Fibroblast of upper back skin (primary cell): ENCODE data around the gene CHMP6.

Experiments
- DNase-seq: peaks from one replicate; pipeline ENCODE4 v3.0.0-alpha.2; 2013

Gene CHMP6

DNA sequence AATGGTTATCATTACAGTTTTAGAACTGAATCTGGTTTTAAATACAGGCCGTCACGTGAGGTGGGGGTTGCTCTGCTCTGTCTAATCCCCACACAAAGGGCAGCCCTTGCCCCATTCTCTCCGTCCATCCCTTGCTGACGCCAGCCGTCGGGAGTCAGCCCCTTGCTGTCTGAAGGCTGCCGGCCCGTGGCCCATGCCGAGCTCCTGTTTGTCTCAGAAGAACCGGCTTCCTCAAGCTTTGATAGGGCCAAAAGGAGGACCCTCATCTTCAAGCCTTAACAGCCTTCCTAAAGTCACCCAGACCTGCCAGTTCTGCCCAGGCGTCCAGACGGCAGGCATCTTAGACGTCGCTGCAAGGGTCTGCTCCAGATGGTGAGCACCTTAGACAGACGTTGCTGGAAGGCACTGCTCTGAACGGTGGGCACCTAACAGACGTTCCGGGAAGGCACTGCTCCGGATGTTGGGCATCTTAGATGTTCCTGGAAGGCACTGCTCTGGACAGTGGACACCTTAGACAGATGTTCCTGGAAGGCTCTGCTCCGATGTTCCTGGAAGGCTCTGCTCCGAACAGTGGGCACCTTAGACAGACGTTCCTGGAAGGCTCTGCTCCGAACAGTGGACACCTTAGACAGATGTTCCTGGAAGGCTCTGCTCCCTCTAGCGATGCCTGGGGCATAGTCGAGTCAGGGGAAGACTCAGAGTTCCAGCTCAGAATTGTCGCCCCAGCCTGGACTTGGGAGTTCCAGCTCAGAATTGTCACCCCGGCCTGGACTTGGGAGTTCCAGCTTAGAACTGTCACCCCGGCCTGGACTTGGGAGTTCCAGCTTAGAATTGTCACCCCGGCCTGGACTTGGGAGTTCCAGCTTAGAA, 35.1 kb upstream of the CHMP6 start:
- no peak for DNase-seq

GRCh38 chr17:80957461-80957941, 34.1 kb upstream of the CHMP6 start:
- DNase-seq, result no peak

DNA sequence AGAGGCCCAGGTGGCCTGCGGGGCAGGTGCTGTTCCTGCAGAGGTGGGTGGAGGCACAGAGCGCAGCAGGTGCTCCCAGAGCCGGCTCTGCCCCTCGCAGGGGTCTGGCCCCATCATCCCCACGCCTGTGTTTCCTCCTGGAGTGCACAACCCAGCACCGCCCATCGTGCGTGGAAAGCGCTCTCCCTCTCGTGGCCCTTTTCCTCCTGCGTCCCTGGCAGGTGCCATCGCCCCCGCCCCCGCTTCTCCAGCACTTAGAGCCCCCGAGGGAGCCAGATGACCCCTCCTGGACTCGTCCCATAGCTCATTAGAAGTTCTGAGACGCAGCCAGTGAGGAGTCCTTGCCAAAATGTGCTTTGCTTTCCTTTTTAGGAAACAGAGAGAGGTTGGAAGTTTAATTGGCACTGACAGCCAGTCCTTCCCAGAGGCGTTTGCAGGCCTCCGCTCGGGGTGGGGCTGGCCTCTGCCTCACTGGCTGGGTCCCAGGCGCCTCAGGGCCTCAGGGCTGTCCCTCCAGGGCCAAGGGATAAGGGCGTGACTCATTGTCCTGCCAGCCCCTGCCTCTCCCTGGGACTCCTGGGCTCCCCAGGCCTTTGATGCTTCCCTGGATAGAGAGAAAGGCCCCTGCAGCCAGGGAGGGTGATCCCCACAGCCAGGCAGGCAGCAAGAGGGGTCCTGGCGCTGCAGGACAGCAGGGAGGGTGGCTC, 32.2 kb upstream of the CHMP6 start:
- peak; percentile 65 for DNase-seq

DNA sequence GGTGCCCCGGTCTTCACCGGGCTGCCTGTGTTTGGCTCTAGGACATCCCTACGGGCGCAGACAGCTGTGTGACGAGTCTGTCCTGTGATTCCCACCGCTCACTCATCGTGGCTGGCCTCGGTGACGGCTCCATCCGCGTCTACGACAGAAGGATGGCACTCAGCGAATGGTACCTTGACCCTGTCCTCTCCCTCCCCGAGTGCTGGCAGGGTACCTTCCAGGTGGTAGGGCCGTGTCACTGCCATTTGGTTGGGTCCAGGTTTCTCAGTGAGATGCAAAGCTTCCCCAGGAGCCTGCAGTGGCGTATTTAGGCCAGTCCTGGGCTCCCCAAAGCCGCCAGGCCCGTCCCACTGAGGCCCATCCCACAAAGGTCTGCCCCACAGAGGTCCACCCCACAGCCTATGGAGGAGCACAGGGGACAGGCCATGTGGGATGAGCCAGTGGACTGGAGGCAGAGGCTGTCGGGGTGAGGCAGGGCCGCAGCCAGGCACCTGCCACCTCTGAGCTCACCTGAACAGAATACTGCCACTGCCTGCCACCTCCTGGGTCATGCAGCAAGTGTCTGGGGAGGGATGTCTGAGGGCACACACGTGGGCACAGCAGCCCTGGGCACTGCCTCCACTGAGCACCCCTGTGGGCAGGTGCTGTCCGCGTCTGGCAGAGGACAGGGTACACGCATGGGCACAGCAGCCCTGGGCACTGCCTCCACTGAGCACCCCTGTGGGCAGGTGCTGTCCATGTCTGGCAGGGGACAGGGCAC, 31.4 kb upstream of the CHMP6 start:
- DNase-seq, result no peak

DNA sequence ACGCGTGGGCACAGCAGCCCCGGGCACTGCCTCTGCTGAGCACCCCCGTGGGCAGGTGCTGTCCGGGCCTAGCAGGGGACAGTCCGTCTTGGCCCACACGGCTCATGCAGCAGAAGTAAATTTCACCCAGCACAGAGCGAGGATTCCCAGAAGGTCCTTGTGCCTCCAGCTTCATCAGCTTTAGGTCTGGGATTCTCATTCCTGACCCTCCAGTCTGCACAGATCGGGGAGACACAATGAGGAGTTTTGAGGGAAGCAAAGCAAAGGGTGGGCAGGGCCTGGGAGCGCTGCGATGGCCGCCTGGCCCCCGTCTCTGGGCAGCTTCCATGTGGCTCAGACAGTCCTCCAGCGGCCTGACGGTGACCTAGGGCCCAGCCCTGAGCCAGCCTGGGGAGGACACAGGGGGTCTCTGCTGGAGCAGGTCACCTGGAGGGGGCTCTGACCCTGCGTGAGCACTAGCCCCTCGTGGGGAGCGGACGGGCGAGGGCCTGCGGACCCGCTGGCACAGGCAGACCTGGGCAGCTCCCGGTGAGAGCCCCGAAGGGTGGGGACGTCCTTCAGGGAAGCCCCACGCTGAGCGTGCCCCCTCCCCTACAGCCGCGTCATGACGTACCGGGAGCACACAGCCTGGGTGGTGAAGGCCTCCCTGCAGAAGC, 30.7 kb upstream of the CHMP6 start:
- no peak for DNase-seq

DNA sequence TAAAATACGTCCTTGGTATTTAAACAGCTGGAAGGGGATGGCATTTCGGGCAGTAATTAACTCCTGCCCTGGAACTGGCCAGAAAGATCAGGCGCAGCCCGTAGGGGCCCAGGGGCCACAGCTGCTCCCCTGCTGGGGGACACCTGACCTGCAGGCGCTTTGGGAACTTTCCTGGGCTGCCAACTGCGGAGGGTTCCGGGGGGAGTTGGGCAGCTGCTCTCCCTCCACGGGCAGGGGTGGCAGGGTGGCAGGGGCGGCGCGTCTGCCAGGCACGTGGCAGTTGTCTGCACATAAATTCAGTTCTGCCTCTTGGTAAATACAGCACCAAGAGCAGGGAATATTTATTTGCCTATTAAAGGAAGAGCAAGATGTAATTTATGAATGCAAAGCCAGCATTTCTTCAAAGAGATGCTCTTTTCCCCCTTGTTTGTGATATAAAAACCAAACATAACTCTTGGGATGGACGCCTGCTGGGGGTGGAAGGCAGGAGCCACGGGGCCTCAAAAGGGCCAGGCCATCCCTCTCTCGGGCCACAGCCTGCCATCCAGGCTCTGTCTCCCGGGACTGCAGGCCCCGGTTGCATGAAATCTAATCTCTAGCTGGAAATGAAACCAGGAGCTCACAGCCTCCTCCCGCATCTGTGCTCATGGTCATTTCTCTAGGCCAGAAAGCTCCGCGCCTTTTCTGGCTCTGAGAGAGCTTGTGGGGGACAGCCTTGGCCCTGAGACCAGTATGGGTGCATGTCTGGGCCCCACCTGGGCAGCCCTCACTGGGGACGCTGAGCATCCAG, 29.9 kb upstream of the CHMP6 start:
- DNase-seq, result no peak

- no peak for DNase-seq
These were observed 29.0 kb upstream of the CHMP6 start for GRCh38 chr17:80962356-80963329.

GRCh38 chr17:80963812-80964543, 27.7 kb upstream of the CHMP6 start:
- no peak for DNase-seq

GRCh38 chr17:80964544-80964856, 27.1 kb upstream of the CHMP6 start:
- no peak for DNase-seq

DNA sequence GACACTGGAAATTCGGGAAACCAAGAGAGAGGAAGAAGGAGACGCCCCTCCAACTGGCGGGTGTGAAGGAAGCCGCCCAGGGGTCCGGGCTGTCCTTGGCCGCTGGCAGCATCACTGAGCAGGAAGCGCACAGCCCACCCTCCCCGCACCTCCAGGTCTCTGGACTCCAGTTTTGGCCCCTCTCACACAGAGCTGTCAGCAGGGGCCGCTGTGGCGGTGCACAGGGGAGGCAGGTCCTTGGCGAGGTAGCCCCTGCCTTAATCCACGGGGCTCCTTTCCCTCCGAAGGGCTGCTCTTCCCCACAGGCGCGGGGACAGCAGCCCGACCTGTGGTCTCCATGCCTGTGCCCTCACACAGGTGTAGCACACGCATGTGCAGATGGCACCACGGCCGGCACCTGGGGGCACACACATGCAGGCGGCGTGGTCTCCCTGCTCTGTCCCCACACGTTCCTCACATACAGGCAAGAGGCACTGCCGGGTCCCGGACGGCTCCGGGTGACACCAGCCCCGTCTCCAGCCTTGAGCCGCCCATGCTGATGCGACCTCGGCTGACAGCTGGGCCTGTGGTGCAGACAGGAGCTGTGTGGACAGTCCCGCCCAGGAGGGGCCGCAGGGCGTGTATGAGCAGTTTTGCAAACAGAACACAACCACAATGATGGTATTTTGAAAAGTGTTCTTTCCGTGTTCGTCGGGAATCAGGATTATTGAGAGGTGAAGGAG, 26.6 kb upstream of the CHMP6 start:
- DNase-seq, result no peak

- no peak for DNase-seq
These were observed 26.0 kb upstream of the CHMP6 start for GRCh38 chr17:80965606-80966005.

DNA sequence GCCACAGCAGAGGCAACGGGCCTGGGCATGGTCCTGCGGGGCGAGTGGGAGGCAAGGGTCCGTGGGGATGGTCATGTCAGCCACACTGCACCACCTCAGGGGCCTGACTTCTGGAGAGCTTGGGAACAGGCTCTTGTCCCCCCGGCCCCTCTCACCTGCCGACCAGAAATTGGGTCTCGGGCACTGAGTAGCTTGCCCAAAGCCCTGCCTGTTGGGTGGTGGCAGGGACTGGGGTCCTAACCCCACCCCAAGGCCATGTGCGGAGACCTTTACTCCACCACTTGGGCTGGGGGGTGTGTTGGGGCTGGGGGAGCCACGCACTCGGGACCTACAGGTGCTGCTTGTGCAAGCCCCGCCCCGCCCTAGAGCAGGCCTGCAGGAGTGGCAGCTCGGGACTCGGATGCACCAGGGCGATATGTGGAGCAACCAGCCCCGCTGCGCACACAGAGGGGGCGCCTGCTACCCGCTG, 24.2 kb upstream of the CHMP6 start:
- no peak for DNase-seq

- DNase-seq, result peak; percentile 46
These were observed 23.0 kb upstream of the CHMP6 start for GRCh38 chr17:80968602-80969029.

DNA sequence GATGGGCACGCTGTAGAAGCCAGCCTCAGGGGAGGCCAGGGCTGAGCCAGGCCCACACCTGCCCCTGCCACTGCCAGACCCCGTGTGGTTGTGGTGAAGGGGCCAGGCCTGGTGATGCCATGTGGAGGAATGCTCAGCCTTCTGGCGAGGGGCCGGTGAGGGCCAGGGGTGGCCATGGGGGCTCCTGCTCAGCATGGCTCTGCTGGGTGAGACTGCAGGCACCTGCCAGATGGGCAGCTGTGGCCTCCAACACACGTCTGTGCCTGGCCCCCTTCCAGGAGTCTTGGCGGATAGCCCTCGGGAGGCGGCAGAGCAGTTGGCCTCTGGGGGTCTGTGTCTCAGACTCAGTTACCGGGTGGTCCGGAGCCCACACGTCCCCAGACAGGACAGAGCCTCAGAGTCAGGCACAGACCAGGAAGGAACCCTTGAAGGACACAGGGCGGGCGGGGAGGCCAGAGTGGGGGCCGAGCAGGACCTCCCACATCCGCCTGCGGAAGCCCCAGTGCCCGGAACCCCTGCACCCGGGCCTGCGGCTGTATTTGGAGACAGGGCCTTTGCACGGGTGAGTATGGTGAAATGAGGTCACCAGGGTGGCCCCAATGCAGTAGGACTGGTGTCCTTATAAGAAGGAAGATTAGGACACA, 22.5 kb upstream of the CHMP6 start:
- no peak for DNase-seq

DNA sequence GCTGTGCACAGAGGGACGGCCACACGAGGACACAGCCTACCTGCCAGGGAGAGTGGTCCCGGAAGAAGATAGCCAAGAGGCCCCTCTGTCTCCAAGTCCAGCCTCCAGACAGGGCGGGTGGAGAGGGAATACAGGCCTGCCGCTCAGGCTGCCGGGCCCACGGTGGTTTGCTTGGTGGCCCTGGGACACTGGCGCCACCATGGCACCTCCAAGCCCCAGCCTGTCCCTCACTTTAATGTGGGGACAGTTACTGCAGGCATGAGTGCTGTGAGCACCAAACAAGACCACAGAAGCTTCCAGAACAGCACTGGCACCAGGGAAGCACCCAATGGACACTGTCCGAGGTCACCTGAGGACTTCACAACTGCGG, 22.0 kb upstream of the CHMP6 start:
- DNase-seq, result no peak

DNA sequence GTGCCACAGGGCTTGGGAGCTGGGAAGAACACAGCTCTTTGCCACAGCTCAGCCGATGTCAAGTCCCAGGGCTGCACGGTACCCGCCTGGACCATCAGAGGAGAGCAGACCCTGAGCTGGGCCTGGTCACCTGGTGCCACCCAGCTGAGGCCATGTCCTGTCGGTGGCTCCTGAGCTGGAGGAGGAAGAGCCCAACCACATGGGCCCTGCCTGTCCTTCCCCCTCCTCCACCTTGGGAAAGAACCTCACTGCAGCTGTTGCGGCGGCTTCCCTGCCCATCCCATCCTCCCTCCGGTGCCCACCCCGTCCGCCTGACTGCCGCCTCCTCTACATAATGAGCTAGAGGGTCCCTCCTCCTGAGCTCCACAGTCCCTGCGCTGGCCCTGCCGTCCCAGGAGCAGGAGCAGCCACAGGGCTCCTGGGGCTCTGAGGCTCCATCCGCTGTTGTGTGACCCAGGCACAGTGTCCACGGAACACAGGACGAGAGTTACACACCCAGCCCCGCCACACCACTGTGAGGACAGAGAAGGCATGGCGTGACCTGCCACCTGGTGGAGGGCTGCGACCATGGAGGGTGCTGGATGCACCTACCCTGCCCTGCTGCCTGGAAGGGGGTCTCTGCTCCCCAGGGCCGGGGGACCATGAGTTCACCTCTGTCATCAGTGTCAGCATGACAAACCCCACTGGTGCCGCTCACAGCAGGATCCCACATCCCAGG, 21.4 kb upstream of the CHMP6 start:
- DNase-seq, result peak; percentile 19

DNA sequence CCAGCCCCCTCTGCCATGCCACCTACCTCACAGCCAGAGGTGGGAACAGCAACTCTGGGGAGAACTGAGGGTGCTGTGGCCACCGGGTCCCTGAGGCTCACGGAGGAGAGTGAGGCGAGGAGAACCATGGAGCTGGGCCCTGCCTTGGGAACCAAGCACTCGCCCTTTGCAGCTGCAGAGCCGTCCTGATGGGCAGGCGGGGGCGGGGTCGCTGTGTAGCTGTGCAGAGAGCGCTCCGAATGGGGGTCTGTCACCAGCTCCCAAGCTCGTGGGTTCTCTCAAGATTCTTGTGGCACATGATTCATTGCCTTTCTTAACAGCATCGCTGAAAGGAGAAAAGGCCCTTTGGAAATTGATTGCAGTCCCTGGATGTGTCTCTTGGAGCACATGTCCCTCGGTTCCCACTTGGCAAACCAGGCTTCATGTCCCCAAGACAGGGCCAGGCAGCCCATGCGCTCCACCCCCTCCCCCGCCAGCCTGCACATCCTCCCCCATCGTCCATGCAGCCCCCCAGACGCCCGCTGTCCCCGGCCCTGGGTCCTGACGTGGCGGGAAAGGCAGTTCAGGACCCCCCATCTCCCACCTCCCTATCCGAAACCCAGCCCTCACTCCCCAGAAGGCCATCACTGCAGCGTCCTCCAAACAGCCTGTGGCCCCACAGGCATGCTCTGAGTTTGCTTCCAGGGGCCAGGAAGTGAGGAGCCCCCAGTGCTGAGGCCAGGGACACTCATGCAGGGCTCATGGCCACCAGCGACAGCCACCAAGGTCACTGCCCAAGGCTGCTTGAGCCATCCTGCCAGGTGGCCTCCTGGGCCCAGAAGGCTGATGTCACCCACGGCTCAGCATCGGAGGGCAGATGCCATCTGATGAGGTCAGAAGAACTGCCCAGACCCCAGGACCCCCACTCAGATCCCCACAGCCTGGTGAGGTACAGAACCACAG, 20.6 kb upstream of the CHMP6 start:
- DNase-seq, result peak; percentile 25
